Esophagus muscularis mucosa (tissue), 2 donors: Measurements from ENCODE around the gene PRDM16.

ENCODE experiments used
- EP300 ChIP-seq: sonication (generic); formaldehyde crosslinking; IDR thresholded peaks from one replicate; pipeline ENCODE4 v1.6.1; 2017; ENCODE audit warnings: antibody characterized with exemption
- POLR2A ChIP-seq: fragments of 450-650 bp; IDR thresholded peaks from one replicate; pipeline ENCODE4 v1.6.1; 2017; ENCODE audit warnings: antibody characterized with exemption, moderate library complexity, mild to moderate bottlenecking, low read depth

GRCh38 chr1:3333903-3334302, 264.9 kb downstream of the PRDM16 start:
- TF ChIP-seq EP300 = no peak
- no peak for TF ChIP-seq POLR2A
